H9 (cell line): ENCODE measurements around the gene CDH22. TPM values are rescaled to one million over a fixed set of nuclear protein-coding genes. Genes with fewer than 3 reads are reported as not detected.

ENCODE experiments used
- DNase-seq: peaks from one replicate; pipeline ENCODE4 v3.0.0-alpha.2; 2017
- H2AFZ ChIP-seq: one replicate; pipeline ENCODE4 v1.6.1; 2013; ENCODE audit warnings: mild to moderate bottlenecking, low read length, control low read depth, moderate library complexity
- H2AK5ac ChIP-seq: 2 replicates; pipeline ENCODE4 v1.6.1; 2013; ENCODE audit warnings: low read length, control low read depth, mixed read lengths; ENCODE audit not compliant: insufficient read length
- H2BK120ac ChIP-seq: one replicate; pipeline ENCODE4 v1.6.1; 2013; ENCODE audit warnings: low read depth, mild to moderate bottlenecking, low read length, control low read depth, inconsistent platforms; ENCODE audit not compliant: poor library complexity, severe bottlenecking
- H2BK12ac ChIP-seq: 2 replicates; pipeline ENCODE4 v1.6.1; 2013; ENCODE audit warnings: low read length, control low read depth, mixed read lengths, low read depth; ENCODE audit not compliant: insufficient read length
- H2BK15ac ChIP-seq: 2 replicates; pipeline ENCODE4 v1.6.1; 2013; ENCODE audit warnings: low read depth, low read length, control low read depth
- H2BK20ac ChIP-seq: one replicate; pipeline ENCODE4 v1.6.1; 2013; ENCODE audit warnings: low read depth, mild to moderate bottlenecking, low read length, control low read depth, inconsistent platforms; ENCODE audit not compliant: poor library complexity, severe bottlenecking
- H2BK5ac ChIP-seq: 2 replicates; pipeline ENCODE4 v1.6.1; 2013; ENCODE audit warnings: low read length, control low read depth, mixed read lengths; ENCODE audit not compliant: insufficient read length
- H3K14ac ChIP-seq: 2 replicates; pipeline ENCODE4 v1.6.1; 2013; ENCODE audit warnings: low read length, control low read depth; ENCODE audit not compliant: insufficient read depth
- H3K18ac ChIP-seq: 2 replicates; pipeline ENCODE4 v1.6.1; 2013; ENCODE audit warnings: low read depth, mild to moderate bottlenecking, mixed read lengths, low read length, control low read depth; ENCODE audit not compliant: insufficient read length
- H3K23ac ChIP-seq: 2 replicates; pipeline ENCODE4 v1.6.1; 2013; ENCODE audit warnings: low read length, control low read depth, mixed read lengths, low read depth; ENCODE audit not compliant: insufficient read length
- H3K23me2 ChIP-seq: 2 replicates; pipeline ENCODE4 v1.6.1; 2013; ENCODE audit warnings: low read depth, mild to moderate bottlenecking, mixed read lengths, low read length, control low read depth; ENCODE audit not compliant: insufficient read length, poor library complexity, severe bottlenecking
- H3K27ac ChIP-seq: 2 replicates; pipeline ENCODE4 v1.5.1; 2013; ENCODE audit warnings: low read length, control low read depth, mixed read lengths, low read depth; ENCODE audit not compliant: insufficient read length
- H3K27me3 ChIP-seq: 2 replicates; pipeline ENCODE4 v1.6.1; 2013; ENCODE audit warnings: low read length, control low read depth, inconsistent platforms; ENCODE audit not compliant: insufficient read depth
- H3K4ac ChIP-seq: 2 replicates; pipeline ENCODE4 v1.6.1; 2013; ENCODE audit warnings: low read depth, mild to moderate bottlenecking, control low read depth, inconsistent platforms, low read length, moderate library complexity
- H3K4me1 ChIP-seq: 2 replicates; pipeline ENCODE4 v1.6.1; 2013; ENCODE audit warnings: low read length, control low read depth, inconsistent platforms; ENCODE audit not compliant: insufficient read depth
- H3K4me2 ChIP-seq: 2 replicates; pipeline ENCODE4 v1.6.1; 2013; ENCODE audit warnings: low read length, control low read depth, mixed read lengths; ENCODE audit not compliant: insufficient read length, insufficient read depth
- H3K56ac ChIP-seq: 2 replicates; pipeline ENCODE4 v1.6.1; 2013; ENCODE audit warnings: low read depth, mild to moderate bottlenecking, mixed read lengths, low read length, control low read depth; ENCODE audit not compliant: insufficient read length
- H3K79me1 ChIP-seq: 2 replicates; pipeline ENCODE4 v1.6.1; 2013; ENCODE audit warnings: low read depth, mild to moderate bottlenecking, moderate library complexity, low read length, control low read depth, inconsistent platforms; ENCODE audit not compliant: insufficient read depth, poor library complexity, severe bottlenecking
- H3K79me2 ChIP-seq: 2 replicates; pipeline ENCODE4 v1.6.1; 2013; ENCODE audit warnings: low read length, control low read depth, inconsistent platforms; ENCODE audit not compliant: insufficient read depth
- H3K9ac ChIP-seq: 2 replicates; pipeline ENCODE4 v1.6.1; 2013; ENCODE audit warnings: low read length, control low read depth, mixed read lengths; ENCODE audit not compliant: insufficient read length; ENCODE audit errors: extremely low read depth
- H3K9me3 ChIP-seq: one replicate; pipeline ENCODE4 v1.6.1; 2013; ENCODE audit warnings: low read depth, low read length, inconsistent platforms; ENCODE audit not compliant: control insufficient read depth
- H3T11ph ChIP-seq: one replicate; pipeline ENCODE4 v1.6.1; 2013; ENCODE audit warnings: mild to moderate bottlenecking, low read length, control low read depth, inconsistent platforms
- H4K20me1 ChIP-seq: one replicate; pipeline ENCODE4 v1.6.1; 2013; ENCODE audit not compliant: control insufficient read depth, insufficient read length, insufficient read depth
- H4K5ac ChIP-seq: 2 replicates; pipeline ENCODE4 v1.6.1; 2013; ENCODE audit warnings: low read depth, mild to moderate bottlenecking, mixed read lengths, low read length, control low read depth; ENCODE audit not compliant: insufficient read length
- H4K8ac ChIP-seq: replicated peaks from 2 replicates; pipeline ENCODE4 v1.6.1; 2013; ENCODE audit warnings: low read length, control low read depth, mixed read lengths, low read depth; ENCODE audit not compliant: insufficient read length
- H4K91ac ChIP-seq: 2 replicates; pipeline ENCODE4 v1.6.1; 2013; ENCODE audit warnings: low read depth, mild to moderate bottlenecking, moderate library complexity, mixed read lengths, low read length, control low read depth; ENCODE audit not compliant: insufficient read length
- H3K27ac Mint-ChIP-seq, 3 experiments: 2 replicates in 2 of 3; 3 replicates in 1 of 3; pipeline ENCODE4 v1.8.0; 2020 to 2021; ENCODE audit warnings: mixed read lengths in 3 of 3, mild to moderate bottlenecking in 1 of 3, moderate library complexity in 1 of 3
- H3K27me3 Mint-ChIP-seq: 2 replicates; pipeline ENCODE4 v1.8.0; 2021; ENCODE audit warnings: low read depth, mild to moderate bottlenecking, moderate library complexity, mixed read lengths
- H3K36me3 Mint-ChIP-seq, 3 experiments: 2 replicates in 2 of 3; 3 replicates in 1 of 3; pipeline ENCODE4 v1.8.0; 2020 to 2021; ENCODE audit warnings: low read depth in 3 of 3, mixed read lengths in 3 of 3; ENCODE audit not compliant: insufficient read depth in 1 of 3
- H3K4me1 Mint-ChIP-seq, 2 experiments: 2 replicates each; pipeline ENCODE4 v1.8.0; 2020; ENCODE audit warnings: mixed read lengths in 2 of 2
- H3K4me3 Mint-ChIP-seq, 2 experiments: 2 replicates in 1 of 2; 3 replicates in 1 of 2; pipeline ENCODE4 v1.8.0; 2020 to 2021; ENCODE audit warnings: mild to moderate bottlenecking in 2 of 2, mixed read lengths in 2 of 2, moderate library complexity in 1 of 2
- H3K9me3 Mint-ChIP-seq, 2 experiments: 2 replicates in 1 of 2; 3 replicates in 1 of 2; pipeline ENCODE4 v1.8.0; 2020; ENCODE audit warnings: mild to moderate bottlenecking in 2 of 2, mixed read lengths in 2 of 2, moderate library complexity in 1 of 2
- WGBS: extraction: QIAGEN DNeasy Blood & Tissue Kit; methylation state at CpG from one replicate; pipeline ENCODE4 v1.1.7; 2013; ENCODE audit warnings: missing lambda C conversion rate, low lambda C conversion rate, mixed read lengths; ENCODE audit not compliant: insufficient read length; ENCODE audit errors: extremely low coverage; 5-methylcytosine and 5-hydroxymethylcytosine counted together
- total RNA-seq: library from RNA; stranded (reverse); gene quantifications from 2 replicates; pipeline ENCODE4 v1.2.1, GENCODE V29; 2021
- TF ChIP-seq, protein P1 (sequence below): fragments of 200-600 bp; sonication (generic); conservative IDR thresholded peaks from 3 replicates; pipeline ENCODE4 v1.8.0; 2021; ENCODE audit warnings: antibody characterized with exemption, mild to moderate bottlenecking

CDH22 gene
- total RNA-seq, 1 experiment from 2014 or later: not detected

DNA sequence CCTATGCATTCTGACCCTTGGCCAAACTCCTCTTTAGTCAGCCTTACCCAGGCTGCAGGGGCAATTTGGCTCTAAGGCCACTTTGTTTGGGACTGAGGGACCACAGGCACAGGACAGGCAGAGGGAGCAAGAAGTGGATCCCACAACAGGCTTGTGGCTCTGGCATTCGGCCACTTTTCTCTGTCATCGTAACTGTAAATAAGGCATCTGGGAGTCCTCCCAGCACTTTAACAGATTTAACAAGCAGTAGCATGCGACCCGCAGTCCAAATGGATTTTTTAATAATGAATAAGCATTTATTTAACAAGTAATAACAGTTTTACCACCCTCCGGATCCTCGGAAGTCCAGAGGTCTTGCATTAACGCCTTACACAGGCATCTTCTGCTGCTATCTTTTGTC is 16.1 kb upstream of the CDH22 start:
- H2BK120ac ChIP-seq: no peak overlapping the region
- no peak overlapping the region for H3T11ph ChIP-seq
- H3K4ac ChIP-seq: no peak overlapping the region
- Mint-ChIP-seq H3K27ac (no peak overlapping the region), H3K9me3 (no peaks in the 10 kb centered on the region; a peak in 1 of 5 replicates), H3K4me3 (no peak overlapping the region), H3K4me1 (peaks cover 2 to 17% of the 10 kb centered on the region in 2 experiments; a peak in 3 of 4 replicates), H3K36me3 (no peaks in the 10 kb centered on the region), H3K27me3 (peaks cover 22% of the 10 kb centered on the region)
- TF ChIP-seq, protein P1, sequence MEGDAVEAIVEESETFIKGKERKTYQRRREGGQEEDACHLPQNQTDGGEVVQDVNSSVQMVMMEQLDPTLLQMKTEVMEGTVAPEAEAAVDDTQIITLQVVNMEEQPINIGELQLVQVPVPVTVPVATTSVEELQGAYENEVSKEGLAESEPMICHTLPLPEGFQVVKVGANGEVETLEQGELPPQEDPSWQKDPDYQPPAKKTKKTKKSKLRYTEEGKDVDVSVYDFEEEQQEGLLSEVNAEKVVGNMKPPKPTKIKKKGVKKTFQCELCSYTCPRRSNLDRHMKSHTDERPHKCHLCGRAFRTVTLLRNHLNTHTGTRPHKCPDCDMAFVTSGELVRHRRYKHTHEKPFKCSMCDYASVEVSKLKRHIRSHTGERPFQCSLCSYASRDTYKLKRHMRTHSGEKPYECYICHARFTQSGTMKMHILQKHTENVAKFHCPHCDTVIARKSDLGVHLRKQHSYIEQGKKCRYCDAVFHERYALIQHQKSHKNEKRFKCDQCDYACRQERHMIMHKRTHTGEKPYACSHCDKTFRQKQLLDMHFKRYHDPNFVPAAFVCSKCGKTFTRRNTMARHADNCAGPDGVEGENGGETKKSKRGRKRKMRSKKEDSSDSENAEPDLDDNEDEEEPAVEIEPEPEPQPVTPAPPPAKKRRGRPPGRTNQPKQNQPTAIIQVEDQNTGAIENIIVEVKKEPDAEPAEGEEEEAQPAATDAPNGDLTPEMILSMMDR: no peak
- H3K23me2 ChIP-seq: no peaks in the 10 kb centered on the region
- H2BK5ac ChIP-seq: no peak overlapping the region
- no CpG with 5 or more reads among the region's 7 CpGs for whole genome bisulfite sequencing
- no peak overlapping the region for H3K23ac ChIP-seq
- no peak overlapping the region for H2AK5ac ChIP-seq
- no peaks in the 10 kb centered on the region for H3K79me2 ChIP-seq
- H4K5ac ChIP-seq: no peak overlapping the region
- H3K4me2 ChIP-seq: no peak overlapping the region
- H3K79me1 ChIP-seq: no peaks in the 10 kb centered on the region
- H2BK20ac ChIP-seq: no peak overlapping the region
- no peak overlapping the region for H2AFZ ChIP-seq
- H3K4me1 ChIP-seq: no peaks in the 10 kb centered on the region
- DNase-seq: no peak
- no peaks in the 10 kb centered on the region for H3K9me3 ChIP-seq
- no peak overlapping the region for H3K27ac ChIP-seq
- H4K20me1 ChIP-seq: no peaks in the 10 kb centered on the region
- H2BK15ac ChIP-seq: no peak overlapping the region
- H3K14ac ChIP-seq: no peak overlapping the region
- H3K18ac ChIP-seq: no peak overlapping the region
- no peak overlapping the region for H3K56ac ChIP-seq
- H4K8ac ChIP-seq: no peak overlapping the region
- no peak overlapping the region for H3K9ac ChIP-seq
- H2BK12ac ChIP-seq: no peak overlapping the region
- no peaks in the 10 kb centered on the region; the same call in 1 of the 2 replicates for H3K27me3 ChIP-seq
- no peak overlapping the region for H4K91ac ChIP-seq
